Mucosa of descending colon (tissue), 3 donors: ENCODE data around the gene ITPK1. TPM values are rescaled to one million over a fixed set of nuclear protein-coding genes. Genes with fewer than 3 reads are reported as not detected.

Experiments used
- ATAC-seq: fragments of 200-7000 bp; cut with Tn5 transposase; one replicate; pipeline ENCODE4 v1.9.1; 2020; ENCODE audit warnings: mild to moderate bottlenecking, moderate library complexity
- DNase-seq, 3 donors: peaks; one replicate each; pipeline ENCODE4 v3.0.0-alpha.2; 2020
- H3K36me3 ChIP-seq: fragments of 200-600 bp; one replicate; pipeline ENCODE4 v1.8.0; 2021; ENCODE audit warnings: low read depth, mild to moderate bottlenecking
- H3K4me1 ChIP-seq: fragments of 200-600 bp; one replicate; pipeline ENCODE4 v1.8.0; 2021; ENCODE audit warnings: low read depth, mild to moderate bottlenecking
- H3K4me3 ChIP-seq: fragments of 200-600 bp; one replicate; pipeline ENCODE4 v1.8.0; 2021; ENCODE audit warnings: mild to moderate bottlenecking
- H3K9me3 ChIP-seq: fragments of 200-600 bp; one replicate; pipeline ENCODE4 v1.8.0; 2021; ENCODE audit warnings: mild to moderate bottlenecking
- intact Hi-C, 2 donors: fragments of 100-400 bp; cut with DNase I in 1 of 2; cut with micrococcal nuclease in 1 of 2; formaldehyde crosslinking; loops; one replicate each; pipeline versions ENCODE4 v1.11.0 to v1.11.1; 2022; cut with DNase I, micrococcal nuclease
- total RNA-seq, 3 donors: library from RNA; stranded (reverse); fragmentation: NEBNext Ultra II Directional in 2 of 3; extraction: Animal tissue kit (Norgen Biotek cat#: 25700) in 2 of 3; gene quantifications; one replicate each; pipeline versions ENCODE4 v1.2.1 to v1.2.4, GENCODE V29; 2021 to 2023
- TF ChIP-seq, protein P1 (sequence below): fragments of 200-600 bp; IDR thresholded peaks from one replicate; pipeline ENCODE4 v1.8.0; 2022; ENCODE audit warnings: antibody characterized with exemption, mild to moderate bottlenecking
- donor health status: DM: no; HTN: no; CAD: no; lungs with moderate emphysema.
- donor health status: DM: no; HTN: no; CAD: no.
- donor health status: DM: no; HTN: yes; CAD: no.

The ITPK1 gene
- total RNA-seq, 3 donors from 2014 or later, result 134 to 165 (median 152) TPM

DNA sequence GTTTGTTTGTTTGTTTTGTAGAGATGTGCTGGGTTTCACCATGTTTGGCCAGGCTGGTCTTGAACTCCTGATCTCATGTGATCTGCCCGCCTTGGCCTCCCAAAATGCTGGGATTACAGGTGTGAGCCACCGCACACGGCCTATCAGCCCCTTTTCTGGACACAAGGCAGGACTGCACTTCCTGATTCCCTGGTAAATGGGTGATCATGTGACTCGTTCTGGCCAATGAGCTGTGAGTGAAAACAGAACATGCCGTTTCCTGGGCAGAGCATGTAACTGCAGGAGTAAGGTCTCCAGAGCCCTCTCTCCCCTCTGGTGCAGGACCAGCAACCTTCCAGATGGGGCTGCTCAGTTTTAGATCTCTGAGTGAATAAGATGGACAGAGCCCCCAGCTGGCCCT lies 92.7 kb downstream of the ITPK1 start:
- H3K9me3 ChIP-seq, result no peaks in the 10 kb centered on the region
- intact Hi-C loops, result no loop called here
- peak; percentile 24 for ATAC-seq
- no peak for DNase-seq
- H3K36me3 ChIP-seq, result no peaks in the 10 kb centered on the region
- H3K4me1 ChIP-seq, result peaks cover 7% of the 10 kb centered on the region
- H3K4me3 ChIP-seq, result no peak overlapping the region
- TF ChIP-seq, protein P1, sequence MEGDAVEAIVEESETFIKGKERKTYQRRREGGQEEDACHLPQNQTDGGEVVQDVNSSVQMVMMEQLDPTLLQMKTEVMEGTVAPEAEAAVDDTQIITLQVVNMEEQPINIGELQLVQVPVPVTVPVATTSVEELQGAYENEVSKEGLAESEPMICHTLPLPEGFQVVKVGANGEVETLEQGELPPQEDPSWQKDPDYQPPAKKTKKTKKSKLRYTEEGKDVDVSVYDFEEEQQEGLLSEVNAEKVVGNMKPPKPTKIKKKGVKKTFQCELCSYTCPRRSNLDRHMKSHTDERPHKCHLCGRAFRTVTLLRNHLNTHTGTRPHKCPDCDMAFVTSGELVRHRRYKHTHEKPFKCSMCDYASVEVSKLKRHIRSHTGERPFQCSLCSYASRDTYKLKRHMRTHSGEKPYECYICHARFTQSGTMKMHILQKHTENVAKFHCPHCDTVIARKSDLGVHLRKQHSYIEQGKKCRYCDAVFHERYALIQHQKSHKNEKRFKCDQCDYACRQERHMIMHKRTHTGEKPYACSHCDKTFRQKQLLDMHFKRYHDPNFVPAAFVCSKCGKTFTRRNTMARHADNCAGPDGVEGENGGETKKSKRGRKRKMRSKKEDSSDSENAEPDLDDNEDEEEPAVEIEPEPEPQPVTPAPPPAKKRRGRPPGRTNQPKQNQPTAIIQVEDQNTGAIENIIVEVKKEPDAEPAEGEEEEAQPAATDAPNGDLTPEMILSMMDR, result no peak

DNA sequence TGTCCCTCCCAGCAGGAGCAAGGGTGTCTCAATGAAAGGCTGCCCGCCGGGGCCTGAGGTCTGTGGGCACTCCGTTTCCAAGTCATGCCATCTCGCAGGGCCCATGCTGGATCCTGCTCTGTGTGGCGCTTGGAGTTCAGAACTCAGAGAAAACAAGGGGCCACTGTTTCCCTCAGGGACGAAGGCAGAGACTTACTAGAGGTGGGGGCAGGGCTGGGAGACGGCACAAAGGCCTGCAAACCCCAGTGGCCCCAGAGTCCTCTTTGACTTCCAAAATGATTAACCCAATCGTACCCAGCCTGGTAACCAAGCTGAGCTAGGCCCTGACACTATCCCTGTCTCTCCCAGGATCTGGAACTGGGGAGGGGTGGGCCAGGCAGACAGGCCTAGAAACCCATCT lies 95.8 kb downstream of the ITPK1 start:
- ATAC-seq (no peak), DNase-seq (no peak)
- no peaks in the 10 kb centered on the region for H3K9me3 ChIP-seq
- no peak overlapping the region for H3K4me3 ChIP-seq
- TF ChIP-seq, protein P1, result no peak
- no peaks in the 10 kb centered on the region for H3K36me3 ChIP-seq
- peaks cover 7% of the 10 kb centered on the region for H3K4me1 ChIP-seq
- intact Hi-C loops, result no loop called here

DNA sequence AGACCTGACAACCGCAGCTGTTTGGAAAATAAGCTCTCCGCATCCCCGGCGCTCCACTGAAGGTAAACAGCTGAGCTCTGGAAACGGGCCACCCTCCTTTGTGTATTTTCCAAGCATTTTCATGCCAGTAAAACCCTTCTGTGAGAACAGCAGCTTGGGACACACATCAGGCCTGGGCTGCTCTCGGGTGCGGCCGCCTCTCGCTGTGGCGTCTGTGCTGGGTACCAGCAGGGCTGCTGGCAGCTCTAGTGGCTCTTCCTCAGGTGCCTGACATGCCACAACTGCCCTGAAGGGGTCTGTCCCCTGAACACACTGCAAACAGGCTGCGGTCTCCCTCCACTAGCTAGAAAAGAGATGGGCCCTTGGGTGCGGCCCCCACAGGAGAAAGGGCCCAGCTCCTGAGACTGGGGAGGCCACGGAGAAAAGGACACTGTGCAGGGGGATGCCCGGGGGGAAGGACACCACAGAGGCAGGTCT lies 96.3 kb downstream of the ITPK1 start:
- Histone ChIP-seq H3K9me3 (no peaks in the 10 kb centered on the region), H3K4me1 (peaks cover 7% of the 10 kb centered on the region), H3K36me3 (no peaks in the 10 kb centered on the region), H3K4me3 (no peak overlapping the region)
- TF ChIP-seq, protein P1, result no peak
- DNase-seq (no peak), ATAC-seq (peak; percentile 17)
- intact Hi-C loops, result no loop called here

DNA sequence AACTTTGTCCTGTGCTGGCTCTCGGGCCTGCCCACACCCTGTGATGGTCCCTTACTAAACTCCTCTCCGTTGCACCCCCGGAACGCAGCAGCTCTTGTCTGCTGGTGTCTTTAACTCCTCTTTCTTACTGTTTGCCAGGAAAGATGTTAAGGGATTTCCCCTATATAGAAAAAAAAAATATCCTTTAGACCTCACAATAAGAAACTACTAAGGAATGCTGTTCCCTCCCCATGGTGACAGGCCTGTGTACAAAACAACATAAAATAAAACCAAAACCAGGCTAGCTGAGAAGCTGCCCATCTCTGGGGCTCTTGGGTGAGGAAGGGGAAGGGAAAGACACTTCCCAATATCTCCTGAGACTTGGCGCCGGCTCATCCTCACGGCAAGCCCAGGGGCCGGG lies 97.4 kb downstream of the ITPK1 start:
- intact Hi-C loops, result no loop called here
- DNase-seq (no peak), ATAC-seq (no peak)
- TF ChIP-seq, protein P1, result no peak
- no peaks in the 10 kb centered on the region for H3K36me3 ChIP-seq
- peaks cover 13% of the 10 kb centered on the region for H3K4me1 ChIP-seq
- no peak overlapping the region for H3K4me3 ChIP-seq
- H3K9me3 ChIP-seq, result no peaks in the 10 kb centered on the region

DNA sequence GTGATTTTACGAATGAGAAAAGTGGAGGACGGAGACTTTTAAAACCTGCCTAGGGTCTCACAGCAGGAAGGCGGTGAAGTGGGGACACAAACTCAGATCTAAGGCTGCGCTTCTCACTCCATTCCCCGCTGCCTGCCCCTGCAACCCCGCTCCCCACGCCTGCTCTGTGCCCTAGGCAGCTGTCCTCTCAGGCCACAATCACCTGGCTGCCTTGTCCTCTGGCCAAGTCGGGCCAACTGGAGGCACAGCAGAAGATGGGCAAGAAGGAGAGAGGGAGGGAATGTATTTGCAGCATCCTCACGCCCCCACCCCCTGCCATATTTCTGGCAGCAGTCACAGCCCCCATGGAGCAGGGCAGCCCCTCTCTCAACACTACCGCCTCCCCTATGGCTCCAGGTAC lies 97.8 kb downstream of the ITPK1 start:
- intact Hi-C loops, result no loop called here
- Histone ChIP-seq H3K36me3 (no peaks in the 10 kb centered on the region), H3K4me1 (peaks cover 17% of the 10 kb centered on the region), H3K9me3 (no peaks in the 10 kb centered on the region), H3K4me3 (no peak overlapping the region)
- DNase-seq (no peak), ATAC-seq (no peak)
- TF ChIP-seq, protein P1, result no peak

DNA sequence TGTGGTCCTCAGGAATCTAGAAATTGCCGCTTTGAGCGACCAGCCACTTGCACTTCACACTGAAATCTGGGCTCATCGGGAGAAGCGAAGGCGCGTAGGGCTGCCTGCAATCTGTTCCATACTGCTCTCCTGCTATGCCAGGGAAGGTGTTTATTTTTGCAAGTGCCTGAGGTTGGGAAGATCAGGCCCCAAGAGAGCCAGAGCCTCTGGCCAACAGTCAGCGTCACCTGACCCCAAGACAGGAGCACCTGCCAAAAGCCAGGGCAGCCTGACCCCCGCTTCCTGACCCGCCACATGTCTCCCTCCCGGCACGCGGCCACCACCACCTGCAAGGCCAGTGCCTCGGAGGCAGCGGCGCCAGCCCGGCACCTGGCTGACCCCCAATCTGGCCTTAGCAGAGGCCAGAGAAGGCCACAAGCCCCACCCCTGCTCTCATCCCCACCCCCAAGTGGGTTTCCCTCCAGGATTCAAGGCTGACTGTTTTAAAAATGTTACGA lies 98.4 kb downstream of the ITPK1 start:
- Histone ChIP-seq H3K4me1 (peaks cover 18% of the 10 kb centered on the region), H3K36me3 (no peaks in the 10 kb centered on the region), H3K4me3 (no peak overlapping the region), H3K9me3 (no peaks in the 10 kb centered on the region)
- TF ChIP-seq, protein P1, result no peak
- DNase-seq (no peak), ATAC-seq (no peak)
- intact Hi-C loops, result no loop called here
